AG04450 (cell line): Measurements from ENCODE around the gene KAT6B. TPM values are rescaled to one million over a fixed set of nuclear protein-coding genes. Genes with fewer than 3 reads are reported as not detected.

Experiments
- CTCF ChIA-PET: fragments of 300-600, 350-600 bp; formaldehyde crosslinking; extraction: SDS; loops from one replicate; lab custom pipeline; 2022; ENCODE audit warnings: antibody characterized with exemption, inconsistent platforms; lab: Charles Lee
- POLR2A ChIA-PET: fragments of 350-600 bp; formaldehyde crosslinking; extraction: SDS; loops from one replicate; lab custom pipeline; 2021; ENCODE audit warnings: antibody characterized with exemption, inconsistent platforms; lab: Yijun Ruan, JAX
- DNase-seq: peaks from one replicate; pipeline ENCODE4 v3.0.0-alpha.2; 2011; ENCODE audit warnings: low read depth, low spot score
- H3K27ac ChIP-seq: one replicate; pipeline ENCODE4 v1.5.1; 2012; ENCODE audit warnings: low read depth, low read length, control low read depth
- H3K27me3 ChIP-seq: one replicate; pipeline ENCODE4 v1.6.0; 2012; ENCODE audit warnings: low read length; ENCODE audit not compliant: control insufficient read depth, insufficient read depth
- H3K4me3 ChIP-seq: 2 replicates; pipeline ENCODE4 v1.5.1; 2011; ENCODE audit warnings: mild to moderate bottlenecking, low read depth, low read length, control low read depth
- H3K9me3 ChIP-seq: 2 replicates; pipeline ENCODE4 v1.5.1; 2012; ENCODE audit warnings: low read length; ENCODE audit not compliant: control insufficient read depth, insufficient read depth
- polyA plus RNA-seq: library from polyadenylated mRNA; depleted of rRNA; stranded (reverse); fragments of >200 nt; gene quantifications from 2 replicates; pipeline ENCODE4 v1.2.3, GENCODE V29; 2011
- TF ChIP-seq, protein P1 (sequence below): IDR thresholded peaks from 2 replicates; pipeline ENCODE4 v1.5.1; 2011; ENCODE audit warnings: low read depth, low read length, control low read depth, inconsistent platforms

KAT6B gene
- polyA plus RNA-seq, 1 experiment = 10.4 TPM

DNA sequence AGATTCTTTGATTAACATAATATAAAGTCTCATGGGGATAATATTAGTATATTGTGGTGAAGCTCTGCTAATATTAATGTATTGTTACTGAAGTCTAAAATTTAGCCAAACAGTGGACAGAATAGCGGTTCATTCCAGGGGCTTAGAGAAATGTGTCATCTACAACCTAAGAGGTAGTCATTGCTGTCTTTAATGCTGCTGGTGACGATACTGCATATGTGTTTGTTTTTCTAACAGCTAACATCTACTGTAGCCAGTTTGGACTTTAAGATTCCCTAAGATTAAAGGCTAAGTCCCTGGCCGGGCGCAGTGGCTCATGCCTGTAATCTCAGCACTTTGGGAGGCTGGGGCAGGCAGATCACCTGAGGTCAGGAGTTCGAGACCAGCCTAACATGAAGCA lies 183.0 kb downstream of the KAT6B start:
- ChIA-PET CTCF (interaction anchor here (1.8 kb wide), 1 partner anchor 12 kb away, joined by 4 read pairs; no protein-coding TSS in a partner anchor), POLR2A (interaction anchor here (1.0 kb wide), 1 partner anchor 81 kb away, joined by 3 read pairs; no protein-coding TSS in a partner anchor)
- H3K9me3 ChIP-seq = no peaks in the 10 kb centered on the region
- H3K4me3 ChIP-seq = no peak overlapping the region
- no peak for DNase-seq
- no peaks in the 10 kb centered on the region for H3K27me3 ChIP-seq
- TF ChIP-seq, protein P1, sequence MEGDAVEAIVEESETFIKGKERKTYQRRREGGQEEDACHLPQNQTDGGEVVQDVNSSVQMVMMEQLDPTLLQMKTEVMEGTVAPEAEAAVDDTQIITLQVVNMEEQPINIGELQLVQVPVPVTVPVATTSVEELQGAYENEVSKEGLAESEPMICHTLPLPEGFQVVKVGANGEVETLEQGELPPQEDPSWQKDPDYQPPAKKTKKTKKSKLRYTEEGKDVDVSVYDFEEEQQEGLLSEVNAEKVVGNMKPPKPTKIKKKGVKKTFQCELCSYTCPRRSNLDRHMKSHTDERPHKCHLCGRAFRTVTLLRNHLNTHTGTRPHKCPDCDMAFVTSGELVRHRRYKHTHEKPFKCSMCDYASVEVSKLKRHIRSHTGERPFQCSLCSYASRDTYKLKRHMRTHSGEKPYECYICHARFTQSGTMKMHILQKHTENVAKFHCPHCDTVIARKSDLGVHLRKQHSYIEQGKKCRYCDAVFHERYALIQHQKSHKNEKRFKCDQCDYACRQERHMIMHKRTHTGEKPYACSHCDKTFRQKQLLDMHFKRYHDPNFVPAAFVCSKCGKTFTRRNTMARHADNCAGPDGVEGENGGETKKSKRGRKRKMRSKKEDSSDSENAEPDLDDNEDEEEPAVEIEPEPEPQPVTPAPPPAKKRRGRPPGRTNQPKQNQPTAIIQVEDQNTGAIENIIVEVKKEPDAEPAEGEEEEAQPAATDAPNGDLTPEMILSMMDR = no peak
- no peak overlapping the region for H3K27ac ChIP-seq

DNA sequence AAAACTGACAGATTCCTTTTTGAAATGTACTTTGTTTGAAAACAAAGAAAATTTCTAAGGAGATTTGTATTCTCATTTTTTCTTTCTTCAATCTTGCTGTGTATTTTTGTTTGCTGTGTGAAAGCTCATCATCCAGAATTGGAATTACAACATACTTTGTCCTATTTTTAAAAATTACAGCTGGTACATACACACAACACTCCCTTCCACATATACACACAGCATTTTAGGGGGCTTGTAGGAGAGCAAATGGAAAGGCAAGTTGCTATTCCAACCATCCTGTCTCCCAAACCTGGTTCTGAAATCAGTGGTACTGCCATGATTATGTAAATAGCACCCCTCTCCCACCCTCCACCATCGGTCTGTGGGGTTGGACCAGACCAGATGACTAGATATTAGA lies 184.0 kb downstream of the KAT6B start:
- ChIA-PET CTCF (interaction anchor here (1.8 kb wide), 1 partner anchor 12 kb away, joined by 4 read pairs; no protein-coding TSS in a partner anchor), POLR2A (no interaction called here)
- Histone ChIP-seq H3K9me3 (no peaks in the 10 kb centered on the region), H3K4me3 (no peak overlapping the region), H3K27ac (no peak overlapping the region), H3K27me3 (no peaks in the 10 kb centered on the region)
- TF ChIP-seq, protein P1 = no peak
- no peak for DNase-seq

DNA sequence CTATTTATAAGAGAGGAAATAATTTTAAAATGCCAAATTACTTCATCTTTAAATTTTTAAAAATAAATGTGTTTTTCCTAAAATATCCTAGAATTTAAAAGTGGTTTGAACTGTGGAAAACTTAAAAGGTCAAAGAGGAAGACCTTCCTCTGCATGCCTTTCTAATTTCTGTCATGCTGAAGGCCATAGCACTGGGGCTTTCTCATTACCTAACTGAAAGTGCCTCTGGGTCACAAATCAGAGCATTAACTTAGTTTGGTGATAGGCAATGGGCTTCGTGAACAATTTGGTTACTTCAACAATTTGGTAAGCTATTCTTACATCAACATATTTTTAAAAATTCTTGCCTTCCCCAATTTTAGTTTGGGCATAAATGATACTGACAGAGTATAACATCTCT lies 184.8 kb downstream of the KAT6B start:
- Histone ChIP-seq H3K4me3 (no peak overlapping the region), H3K27me3 (no peaks in the 10 kb centered on the region), H3K9me3 (no peaks in the 10 kb centered on the region), H3K27ac (no peak overlapping the region)
- TF ChIP-seq, protein P1 = no peak
- POLR2A ChIA-PET = no interaction called here
- CTCF ChIA-PET = no interaction called here
- no peak for DNase-seq

DNA sequence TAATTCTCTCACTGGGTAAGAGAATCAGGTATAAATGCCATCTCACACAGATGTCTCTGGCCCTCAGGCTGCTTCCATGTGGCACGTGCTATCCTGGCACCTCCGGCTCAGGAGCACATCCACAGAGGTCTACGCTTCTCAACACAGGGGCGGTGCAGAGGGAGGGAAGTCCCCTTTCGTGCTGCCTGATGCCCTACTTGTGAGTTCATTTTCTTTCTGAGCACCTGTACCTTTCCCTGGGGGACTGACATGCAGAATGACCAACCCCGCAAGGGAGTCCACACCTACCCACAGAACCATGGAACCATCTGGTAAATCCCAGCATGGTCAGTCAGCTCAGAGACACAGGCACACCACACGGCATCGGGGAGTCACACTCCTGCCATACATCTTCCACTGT lies 186.1 kb downstream of the KAT6B start:
- POLR2A ChIA-PET = no interaction called here
- CTCF ChIA-PET = no interaction called here
- Histone ChIP-seq H3K4me3 (no peak overlapping the region), H3K27me3 (no peaks in the 10 kb centered on the region), H3K9me3 (no peaks in the 10 kb centered on the region), H3K27ac (no peak overlapping the region)
- no peak for DNase-seq
- TF ChIP-seq, protein P1 = no peak

DNA sequence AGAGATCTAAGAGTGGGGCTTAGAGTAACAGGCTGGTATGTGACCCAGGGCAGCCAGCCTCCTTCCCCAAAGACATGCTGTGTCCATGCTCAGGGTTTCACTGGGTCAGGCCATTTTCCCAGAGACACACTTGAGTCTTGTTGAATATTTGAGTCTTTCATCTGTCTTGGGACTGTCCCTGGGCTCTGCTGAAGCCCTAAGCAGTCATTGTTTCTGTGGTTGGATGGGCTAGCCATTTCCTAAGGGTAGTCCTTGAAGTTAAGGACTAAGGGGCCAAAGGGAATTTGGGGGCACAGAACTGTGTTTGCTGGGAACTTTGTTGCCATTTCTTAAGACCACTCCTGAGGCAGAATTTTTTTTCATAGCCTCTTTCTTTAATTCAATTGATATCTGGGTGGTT lies 186.6 kb downstream of the KAT6B start:
- Histone ChIP-seq H3K9me3 (no peaks in the 10 kb centered on the region), H3K4me3 (no peak overlapping the region), H3K27me3 (no peaks in the 10 kb centered on the region), H3K27ac (no peak overlapping the region)
- no peak for DNase-seq
- ChIA-PET POLR2A (no interaction called here), CTCF (interaction anchor here (0.6 kb wide), 1 partner anchor 8 kb away, joined by 3 read pairs; no protein-coding TSS in a partner anchor)
- TF ChIP-seq, protein P1 = no peak
